ENCODE data around the gene CD6.

The CD6 gene

GRCh38 chr11:61026121-61027031 is 54.9 kb downstream of the CD6 start:
- DNase-seq (ENCODE audit: low spot score), result no peak
- FAIRE-seq, result no peak

GRCh38 chr11:61027141-61027840 is 55.8 kb downstream of the CD6 start:
- DNase-seq (ENCODE audit: low spot score) (no peak), FAIRE-seq (no peak)

GRCh38 chr11:61028135-61028729 is 56.8 kb downstream of the CD6 start:
- FAIRE-seq, result no peak
- no peak for DNase-seq (ENCODE audit: low spot score)

GRCh38 chr11:61032824-61033223 is 61.3 kb downstream of the CD6 start:
- DNase-seq (ENCODE audit: low spot score) (no peak), FAIRE-seq (no peak)

GRCh38 chr11:61033417-61033816 is 61.9 kb downstream of the CD6 start:
- DNase-seq (ENCODE audit: low spot score), result no peak
- FAIRE-seq, result no peak

GRCh38 chr11:61034111-61034510 is 62.6 kb downstream of the CD6 start:
- DNase-seq (ENCODE audit: low spot score) (no peak), FAIRE-seq (no peak)

GRCh38 chr11:61034704-61035525 is 63.4 kb downstream of the CD6 start:
- DNase-seq (ENCODE audit: low spot score) (no peak), FAIRE-seq (no peak)

- DNase-seq (ENCODE audit: low spot score) (no peak), FAIRE-seq (no peak)
Observed at GRCh38 chr11:61035526-61035835, 64.0 kb downstream of the CD6 start.

GRCh38 chr11:61037441-61038093 is 66.1 kb downstream of the CD6 start:
- DNase-seq (ENCODE audit: low spot score), result no peak
- no peak for FAIRE-seq

- FAIRE-seq (no peak), DNase-seq (ENCODE audit: low spot score) (no peak)
Observed at GRCh38 chr11:61039916-61040315, 68.4 kb downstream of the CD6 start.

GRCh38 chr11:61041755-61042518 is 70.5 kb downstream of the CD6 start:
- DNase-seq (ENCODE audit: low spot score) (no peak), FAIRE-seq (no peak)

- DNase-seq (ENCODE audit: low spot score), result no peak
Observed at GRCh38 chr11:61042537-61042936, 71.1 kb downstream of the CD6 start.

GRCh38 chr11:61042961-61043540 is 71.6 kb downstream of the CD6 start:
- no peak for FAIRE-seq

More at GRCh38 chr11:61042537-61042936, 71.1 kb downstream of the CD6 start:
- FAIRE-seq, result no peak

GRCh38 chr11:61045271-61045670 is 73.8 kb downstream of the CD6 start:
- FAIRE-seq (no peak), DNase-seq (ENCODE audit: low spot score) (no peak)

More at GRCh38 chr11:61042961-61043540, 71.6 kb downstream of the CD6 start:
- DNase-seq (ENCODE audit: low spot score), result no peak

GRCh38 chr11:61046833-61047232 is 75.4 kb downstream of the CD6 start:
- DNase-seq (ENCODE audit: low spot score) (no peak), FAIRE-seq (no peak)

- FAIRE-seq, result no peak
- DNase-seq (ENCODE audit: low spot score), result no peak
Observed at GRCh38 chr11:61048368-61049062, 77.0 kb downstream of the CD6 start.

- DNase-seq (ENCODE audit: low spot score), result no peak
- no peak for FAIRE-seq
Observed at GRCh38 chr11:61049063-61049377, 77.5 kb downstream of the CD6 start.

GRCh38 chr11:61049859-61050258 is 78.4 kb downstream of the CD6 start:
- FAIRE-seq (no peak), DNase-seq (ENCODE audit: low spot score) (no peak)

- DNase-seq (ENCODE audit: low spot score) (no peak), FAIRE-seq (no peak)
Observed at GRCh38 chr11:61052182-61052972, 80.9 kb downstream of the CD6 start.
